ENCODE results near the gene CENPF.
A peak's percentile ranks its signal among the peaks of the same experiment; 100 is the strongest.

CENPF gene

DNA sequence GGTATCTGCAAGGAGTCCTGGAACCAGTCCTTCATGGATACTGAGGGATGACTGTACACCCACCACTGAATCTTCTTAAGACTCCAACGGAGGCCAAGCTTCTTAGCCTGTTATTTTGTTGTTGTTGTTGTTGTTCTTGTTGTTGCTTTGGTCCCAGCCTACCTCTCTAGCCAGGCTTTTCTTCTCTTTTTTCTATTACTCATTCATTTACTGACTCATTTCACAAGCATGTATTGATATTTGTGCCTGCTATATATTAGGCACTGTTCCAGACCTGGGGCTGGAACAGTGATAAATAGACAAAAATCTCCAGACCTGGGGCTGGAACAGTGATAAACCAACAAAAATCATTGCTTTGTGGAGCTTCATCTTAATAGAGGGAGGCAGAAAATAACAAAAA is 20.4 kb downstream of the CENPF start:
- DNase-seq (ENCODE audit: low spot score) = no peak

DNA sequence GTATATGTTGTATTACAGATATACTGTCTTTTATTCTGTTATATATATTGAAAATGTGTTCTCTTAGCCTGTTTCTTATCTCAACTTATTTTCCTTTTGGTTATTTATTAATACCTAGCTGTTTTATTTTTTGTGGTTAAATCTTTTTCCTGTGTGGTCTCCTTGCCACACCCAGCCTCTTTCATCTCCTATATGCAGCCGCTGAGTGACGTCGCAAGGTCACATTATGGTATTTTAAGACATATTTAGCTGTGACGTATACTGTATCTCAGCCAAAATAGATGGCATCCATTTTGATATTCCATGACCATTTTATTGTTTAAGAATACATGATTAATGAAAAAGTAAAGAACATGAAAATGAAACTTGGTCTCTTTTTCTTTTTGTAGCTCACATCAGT is 29.1 kb downstream of the CENPF start:
- DNase-seq (ENCODE audit: low spot score) = no peak

DNA sequence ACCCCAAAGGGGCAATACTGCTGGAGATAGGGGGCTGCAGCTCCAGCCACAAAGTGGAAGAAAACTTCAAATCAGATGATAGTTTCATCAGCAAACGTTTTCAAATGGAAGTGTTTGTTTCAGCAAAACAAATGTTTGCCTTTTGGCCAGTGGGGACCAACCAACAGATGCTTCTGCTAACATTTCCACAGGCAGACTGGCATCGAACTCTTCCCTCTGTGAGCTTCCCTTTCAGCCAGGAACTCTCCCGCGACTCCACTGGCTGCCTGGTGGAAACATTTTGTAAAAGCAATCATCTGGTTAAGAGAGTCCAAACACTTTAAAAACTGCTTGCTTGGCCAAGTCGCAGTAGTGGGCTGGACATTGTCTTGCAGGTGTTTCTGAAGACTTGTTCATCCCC is 30.7 kb downstream of the CENPF start:
- DNase-seq (ENCODE audit: low spot score) = no peak

DNA sequence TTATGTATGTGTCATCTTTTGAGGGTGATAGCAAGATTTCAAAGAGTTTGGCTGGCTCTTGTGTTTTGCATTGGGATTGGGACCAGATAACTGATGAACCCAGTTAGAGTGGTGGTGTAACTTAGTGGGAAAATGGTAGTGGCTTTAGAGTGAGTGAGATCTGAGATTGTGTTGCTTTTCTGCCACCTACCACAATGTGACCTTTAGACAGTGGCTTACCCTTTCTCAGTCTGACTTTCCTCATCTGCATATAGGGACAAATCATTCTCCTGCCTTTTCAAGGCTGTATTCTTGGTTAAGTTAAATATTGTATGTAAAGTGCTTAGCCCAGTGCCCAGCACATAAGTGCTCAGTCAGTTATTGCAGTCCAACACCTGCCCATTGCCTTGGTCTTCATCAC is 31.3 kb downstream of the CENPF start:
- no peak for DNase-seq (ENCODE audit: low spot score)

DNA sequence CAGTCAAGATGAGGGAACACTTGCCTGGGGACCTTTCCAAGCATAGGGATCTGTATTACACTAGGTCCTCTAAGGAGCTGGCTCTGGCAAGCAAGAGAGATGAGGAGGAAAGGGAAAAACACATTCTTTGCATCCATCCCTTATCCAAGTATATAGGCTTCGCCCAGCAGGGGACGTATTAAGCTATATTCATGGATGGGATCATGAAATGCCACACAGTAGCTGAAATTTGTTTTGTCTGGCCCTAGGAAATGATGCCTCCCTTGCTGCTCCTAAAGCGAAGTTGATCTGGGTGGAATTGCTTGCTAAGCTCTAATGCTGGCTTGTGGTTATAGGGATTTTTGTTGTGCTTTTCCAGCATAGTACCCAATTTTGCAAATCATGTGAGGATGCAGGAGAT is 32.1 kb downstream of the CENPF start:
- DNase-seq (ENCODE audit: low spot score) = no peak

DNA sequence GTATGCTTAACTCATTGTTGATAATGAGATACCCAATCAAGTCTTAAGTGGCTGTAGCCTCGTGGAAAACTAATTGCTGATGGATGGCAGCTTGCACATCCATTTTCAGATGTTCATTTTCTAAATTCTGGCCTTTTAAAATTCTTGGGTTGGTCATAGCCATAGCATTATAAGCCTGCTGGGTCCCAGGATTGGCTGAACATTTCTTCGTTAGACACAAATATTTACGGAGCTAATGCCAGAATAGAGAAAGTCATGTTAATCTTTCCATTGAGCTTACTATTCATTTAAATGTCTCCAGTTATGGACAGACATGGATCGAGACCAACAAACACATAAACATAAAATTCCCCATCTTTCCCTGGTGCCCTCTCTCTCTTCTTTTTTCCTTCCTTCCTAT is 32.5 kb downstream of the CENPF start:
- DNase-seq (ENCODE audit: low spot score) = no peak

DNA sequence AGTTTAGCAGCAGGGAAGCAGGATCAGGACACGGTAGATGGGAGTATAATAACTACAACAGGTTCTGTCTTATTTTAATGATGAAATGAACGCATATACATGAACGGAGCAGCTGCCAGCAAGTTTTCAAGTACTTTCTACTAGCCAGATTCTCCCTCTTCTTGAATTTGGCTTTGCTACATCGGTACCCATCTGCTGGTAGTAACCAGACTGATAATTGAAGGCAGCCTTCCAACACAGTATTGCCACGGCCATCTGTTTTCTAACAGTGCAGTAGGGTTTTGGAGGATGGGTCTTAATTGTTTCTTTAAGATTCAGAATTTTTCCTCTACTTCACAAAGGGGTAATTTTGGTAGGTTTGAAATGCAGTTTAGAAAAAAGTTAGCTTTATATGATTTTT is 33.4 kb downstream of the CENPF start:
- no peak for DNase-seq (ENCODE audit: low spot score)

DNA sequence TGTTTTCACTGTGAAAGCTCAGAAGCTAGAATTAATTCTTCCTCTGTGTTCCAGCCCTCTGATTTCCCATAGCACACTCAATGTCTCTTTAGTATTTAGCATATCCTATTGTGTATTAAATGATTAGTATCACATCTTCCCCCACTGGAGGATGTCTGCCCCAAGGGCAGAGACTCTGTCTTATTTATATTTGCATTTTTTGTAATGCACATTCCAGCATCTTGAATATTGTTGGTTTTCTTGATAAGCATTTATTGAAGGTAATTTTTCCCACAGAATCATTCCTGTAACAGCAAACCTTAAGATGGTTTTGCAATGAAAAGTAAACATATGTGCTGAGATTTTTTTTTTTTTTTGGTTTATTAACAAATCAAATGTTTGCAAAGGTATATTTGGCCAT is 34.1 kb downstream of the CENPF start:
- DNase-seq (ENCODE audit: low spot score) = no peak

DNA sequence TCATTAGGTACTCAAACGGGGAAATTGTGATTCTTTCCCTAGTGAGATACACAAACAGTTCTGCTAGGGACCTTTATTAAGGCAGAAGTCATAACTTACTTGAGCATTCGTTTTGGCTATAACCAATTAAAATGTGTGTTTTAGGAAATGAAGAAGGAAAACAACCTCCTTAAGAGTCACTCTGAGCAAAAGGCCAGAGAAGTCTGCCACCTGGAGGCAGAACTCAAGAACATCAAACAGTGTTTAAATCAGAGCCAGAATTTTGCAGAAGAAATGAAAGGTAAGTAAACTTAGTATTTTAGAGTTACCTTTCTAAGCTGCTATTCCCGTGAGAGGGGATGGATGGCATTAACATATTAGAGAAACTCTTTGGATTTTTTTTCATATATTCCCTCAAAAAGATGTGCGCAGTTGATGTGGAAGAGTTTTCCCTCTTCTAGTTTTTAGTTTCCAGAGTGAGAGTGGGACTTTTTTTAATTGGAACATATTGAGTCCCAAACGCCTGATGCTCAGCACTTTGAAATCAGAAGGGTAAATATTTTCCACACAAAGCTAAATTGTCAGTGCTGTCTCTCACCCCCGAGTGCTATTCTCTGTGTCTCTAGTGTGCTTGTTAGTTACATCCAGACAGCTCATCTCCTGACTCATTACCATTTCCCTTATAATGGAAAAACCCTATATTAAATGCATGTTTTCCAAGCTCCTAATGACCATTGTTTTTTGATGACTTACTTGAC is 34.9 kb downstream of the CENPF start:
- DNase-seq (ENCODE audit: low spot score) = peak; percentile 58

DNA sequence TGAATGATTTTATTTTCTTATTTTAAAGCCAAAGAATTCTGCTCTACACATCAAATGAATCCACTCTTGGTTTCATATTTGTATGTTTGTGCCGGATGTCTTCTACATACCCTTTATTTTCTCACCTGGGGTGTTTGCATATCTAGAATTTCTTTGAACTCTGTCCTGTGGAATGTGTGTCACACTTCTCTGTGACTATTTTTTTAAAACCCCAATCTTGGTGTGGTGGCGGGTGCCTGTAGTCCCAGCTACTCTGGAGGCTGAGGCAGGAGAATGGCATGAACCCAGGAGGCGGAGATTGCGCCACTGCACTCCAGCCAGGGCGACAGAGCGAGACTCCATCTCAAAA is 35.4 kb downstream of the CENPF start:
- DNase-seq (ENCODE audit: low spot score) = no peak

DNA sequence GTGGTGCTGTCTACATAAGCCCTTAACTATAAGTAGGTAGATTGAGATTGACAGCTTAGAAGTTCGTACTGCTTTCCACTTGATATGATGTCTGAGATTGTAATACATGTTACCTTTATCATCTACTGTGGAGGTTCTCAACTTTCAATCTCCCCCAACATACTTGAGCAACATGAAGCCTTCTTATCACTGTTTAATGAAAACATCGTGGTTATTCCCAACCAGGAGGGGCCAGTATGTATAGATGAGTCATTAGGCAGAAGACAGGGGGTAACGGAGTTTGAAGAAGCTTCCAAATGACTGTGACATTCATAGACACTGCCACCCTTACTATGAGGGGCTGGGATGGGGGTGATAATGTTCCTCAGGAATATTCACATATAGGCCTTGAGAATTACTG is 36.0 kb downstream of the CENPF start:
- DNase-seq (ENCODE audit: low spot score) = no peak

DNA sequence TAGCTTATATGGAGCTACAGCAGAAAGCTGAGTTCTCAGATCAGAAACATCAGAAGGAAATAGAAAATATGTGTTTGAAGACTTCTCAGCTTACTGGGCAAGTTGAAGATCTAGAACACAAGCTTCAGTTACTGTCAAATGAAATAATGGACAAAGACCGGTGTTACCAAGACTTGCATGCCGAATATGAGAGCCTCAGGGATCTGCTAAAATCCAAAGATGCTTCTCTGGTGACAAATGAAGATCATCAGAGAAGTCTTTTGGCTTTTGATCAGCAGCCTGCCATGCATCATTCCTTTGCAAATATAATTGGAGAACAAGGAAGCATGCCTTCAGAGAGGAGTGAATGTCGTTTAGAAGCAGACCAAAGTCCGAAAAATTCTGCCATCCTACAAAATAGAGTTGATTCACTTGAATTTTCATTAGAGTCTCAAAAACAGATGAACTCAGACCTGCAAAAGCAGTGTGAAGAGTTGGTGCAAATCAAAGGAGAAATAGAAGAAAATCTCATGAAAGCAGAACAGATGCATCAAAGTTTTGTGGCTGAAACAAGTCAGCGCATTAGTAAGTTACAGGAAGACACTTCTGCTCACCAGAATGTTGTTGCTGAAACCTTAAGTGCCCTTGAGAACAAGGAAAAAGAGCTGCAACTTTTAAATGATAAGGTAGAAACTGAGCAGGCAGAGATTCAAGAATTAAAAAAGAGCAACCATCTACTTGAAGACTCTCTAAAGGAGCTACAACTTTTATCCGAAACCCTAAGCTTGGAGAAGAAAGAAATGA is 37.6 kb downstream of the CENPF start:
- peak; percentile 28 for DNase-seq (ENCODE audit: low spot score)

DNA sequence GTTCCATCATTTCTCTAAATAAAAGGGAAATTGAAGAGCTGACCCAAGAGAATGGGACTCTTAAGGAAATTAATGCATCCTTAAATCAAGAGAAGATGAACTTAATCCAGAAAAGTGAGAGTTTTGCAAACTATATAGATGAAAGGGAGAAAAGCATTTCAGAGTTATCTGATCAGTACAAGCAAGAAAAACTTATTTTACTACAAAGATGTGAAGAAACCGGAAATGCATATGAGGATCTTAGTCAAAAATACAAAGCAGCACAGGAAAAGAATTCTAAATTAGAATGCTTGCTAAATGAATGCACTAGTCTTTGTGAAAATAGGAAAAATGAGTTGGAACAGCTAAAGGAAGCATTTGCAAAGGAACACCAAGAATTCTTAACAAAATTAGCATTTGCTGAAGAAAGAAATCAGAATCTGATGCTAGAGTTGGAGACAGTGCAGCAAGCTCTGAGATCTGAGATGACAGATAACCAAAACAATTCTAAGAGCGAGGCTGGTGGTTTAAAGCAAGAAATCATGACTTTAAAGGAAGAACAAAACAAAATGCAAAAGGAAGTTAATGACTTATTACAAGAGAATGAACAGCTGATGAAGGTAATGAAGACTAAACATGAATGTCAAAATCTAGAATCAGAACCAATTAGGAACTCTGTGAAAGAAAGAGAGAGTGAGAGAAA is 38.4 kb downstream of the CENPF start:
- DNase-seq (ENCODE audit: low spot score) = no peak

DNA sequence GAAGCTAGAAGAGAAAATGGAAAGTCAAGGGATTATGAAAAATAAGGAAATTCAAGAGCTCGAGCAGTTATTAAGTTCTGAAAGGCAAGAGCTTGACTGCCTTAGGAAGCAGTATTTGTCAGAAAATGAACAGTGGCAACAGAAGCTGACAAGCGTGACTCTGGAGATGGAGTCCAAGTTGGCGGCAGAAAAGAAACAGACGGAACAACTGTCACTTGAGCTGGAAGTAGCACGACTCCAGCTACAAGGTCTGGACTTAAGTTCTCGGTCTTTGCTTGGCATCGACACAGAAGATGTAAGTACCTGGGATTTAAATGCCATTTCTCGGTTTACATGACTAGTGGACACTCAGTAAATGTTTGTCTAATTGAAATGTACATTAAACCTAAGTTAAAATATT is 40.0 kb downstream of the CENPF start:
- DNase-seq (ENCODE audit: low spot score) = no peak

DNA sequence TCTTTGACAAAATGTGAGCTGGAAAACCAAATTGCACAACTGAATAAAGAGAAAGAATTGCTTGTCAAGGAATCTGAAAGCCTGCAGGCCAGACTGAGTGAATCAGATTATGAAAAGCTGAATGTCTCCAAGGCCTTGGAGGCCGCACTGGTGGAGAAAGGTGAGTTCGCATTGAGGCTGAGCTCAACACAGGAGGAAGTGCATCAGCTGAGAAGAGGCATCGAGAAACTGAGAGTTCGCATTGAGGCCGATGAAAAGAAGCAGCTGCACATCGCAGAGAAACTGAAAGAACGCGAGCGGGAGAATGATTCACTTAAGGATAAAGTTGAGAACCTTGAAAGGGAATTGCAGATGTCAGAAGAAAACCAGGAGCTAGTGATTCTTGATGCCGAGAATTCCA is 42.7 kb downstream of the CENPF start:
- DNase-seq (ENCODE audit: low spot score) = no peak

DNA sequence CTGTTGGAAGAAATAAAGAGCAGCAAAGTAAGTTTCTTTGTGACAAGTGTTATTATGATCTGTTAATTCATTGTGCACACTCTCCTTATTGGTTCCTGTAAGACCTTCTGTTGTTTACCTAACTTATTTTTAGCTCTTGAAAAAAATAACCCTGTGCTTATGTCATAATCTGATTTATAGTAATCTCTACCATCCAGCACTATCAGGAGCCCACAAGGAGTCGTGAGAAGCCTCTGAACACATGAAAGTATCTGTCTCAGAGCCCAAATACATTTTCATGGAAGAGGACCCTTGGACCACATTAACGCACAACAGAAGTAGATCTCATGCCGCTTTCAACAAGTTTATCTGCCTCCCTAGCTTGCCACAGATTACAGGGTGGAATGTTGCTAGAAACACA is 45.8 kb downstream of the CENPF start:
- no peak for DNase-seq (ENCODE audit: low spot score)

DNA sequence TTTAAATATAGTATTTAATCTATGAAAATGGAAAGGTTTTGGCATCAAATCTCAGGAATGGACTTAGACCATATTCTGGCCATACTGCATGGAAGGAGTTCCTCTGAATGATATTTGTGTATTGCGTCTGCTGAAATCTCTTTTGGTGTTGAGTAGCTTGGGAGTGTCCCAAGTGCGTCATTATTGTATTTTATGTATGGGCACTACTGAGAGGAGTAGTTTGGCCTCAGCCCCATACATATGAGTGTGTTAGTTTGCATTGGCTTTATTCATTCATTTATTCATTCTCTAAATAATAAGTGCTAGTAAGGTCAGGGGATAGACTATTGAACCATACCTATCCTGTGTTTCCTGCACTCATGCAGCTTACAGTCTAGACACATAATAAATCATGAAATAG is 46.6 kb downstream of the CENPF start:
- no peak for DNase-seq (ENCODE audit: low spot score)

DNA sequence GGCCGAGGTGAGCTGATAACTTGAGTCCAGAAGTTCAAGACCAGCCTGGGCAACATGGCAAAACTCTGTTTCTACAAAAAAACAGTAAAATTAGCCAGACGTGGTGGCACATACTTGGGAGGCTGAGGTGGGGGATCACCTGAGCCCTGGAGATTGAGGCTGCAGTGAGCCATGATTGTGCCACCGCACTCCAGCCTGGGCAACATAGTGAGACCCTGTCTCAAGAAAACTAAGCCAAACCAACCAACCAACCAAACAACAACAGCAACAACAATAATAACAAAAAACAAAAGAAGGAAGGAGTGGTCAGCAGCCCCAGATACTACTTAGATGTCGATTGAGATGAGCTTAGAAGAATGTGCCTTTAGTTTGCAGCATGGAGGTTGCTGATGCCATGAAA is 47.7 kb downstream of the CENPF start:
- no peak for DNase-seq (ENCODE audit: low spot score)

DNA sequence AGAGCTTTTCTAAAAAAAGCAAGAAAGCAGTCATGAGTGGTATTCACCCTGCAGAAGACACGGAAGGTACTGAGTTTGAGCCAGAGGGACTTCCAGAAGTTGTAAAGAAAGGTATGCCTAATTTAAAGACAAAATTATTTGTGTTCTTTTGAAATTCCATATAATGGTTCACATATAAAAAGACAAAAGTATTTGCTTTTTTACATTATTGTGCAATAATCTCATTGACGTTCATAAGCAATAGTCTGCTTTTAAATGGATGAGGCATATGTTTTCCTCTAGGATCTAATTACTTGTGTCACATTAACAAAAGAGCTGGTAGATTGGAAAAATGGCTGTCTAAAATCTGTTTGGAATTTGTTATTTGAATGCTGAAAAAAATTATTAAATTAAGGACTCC is 54.3 kb downstream of the CENPF start:
- DNase-seq (ENCODE audit: low spot score) = no peak

DNA sequence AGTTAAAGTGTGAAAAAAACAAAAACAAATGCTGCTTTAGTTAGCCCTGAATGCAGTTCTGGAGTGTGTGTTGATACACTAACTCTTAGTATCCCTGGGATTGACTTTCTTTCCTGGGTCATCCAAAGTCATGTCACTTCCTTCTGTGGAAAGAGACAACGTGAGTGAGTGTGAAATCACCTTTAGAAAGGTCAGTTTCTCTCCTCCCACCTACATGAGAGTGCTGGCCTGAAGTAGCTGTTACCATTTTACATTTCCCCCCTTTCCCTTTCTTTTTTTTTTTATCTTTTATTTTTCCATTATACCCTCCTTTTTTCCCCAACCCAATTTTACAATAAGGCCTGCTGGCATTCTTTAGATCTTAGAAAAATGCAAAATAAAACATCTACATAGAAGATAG is 55.2 kb downstream of the CENPF start:
- no peak for DNase-seq (ENCODE audit: low spot score)

DNA sequence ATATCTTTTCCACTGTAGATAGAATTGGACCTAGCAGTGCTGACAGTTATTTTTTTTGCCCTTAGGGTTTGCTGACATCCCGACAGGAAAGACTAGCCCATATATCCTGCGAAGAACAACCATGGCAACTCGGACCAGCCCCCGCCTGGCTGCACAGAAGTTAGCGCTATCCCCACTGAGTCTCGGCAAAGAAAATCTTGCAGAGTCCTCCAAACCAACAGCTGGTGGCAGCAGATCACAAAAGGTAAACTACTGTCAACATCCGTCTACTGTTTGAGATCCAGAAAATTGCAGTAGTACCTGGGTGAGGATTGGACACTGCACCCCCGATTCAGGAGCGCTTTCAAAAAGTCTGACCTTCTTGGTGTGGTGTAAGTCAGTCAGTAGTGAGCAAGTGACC is 55.8 kb downstream of the CENPF start:
- peak; percentile 45 for DNase-seq (ENCODE audit: low spot score)

DNA sequence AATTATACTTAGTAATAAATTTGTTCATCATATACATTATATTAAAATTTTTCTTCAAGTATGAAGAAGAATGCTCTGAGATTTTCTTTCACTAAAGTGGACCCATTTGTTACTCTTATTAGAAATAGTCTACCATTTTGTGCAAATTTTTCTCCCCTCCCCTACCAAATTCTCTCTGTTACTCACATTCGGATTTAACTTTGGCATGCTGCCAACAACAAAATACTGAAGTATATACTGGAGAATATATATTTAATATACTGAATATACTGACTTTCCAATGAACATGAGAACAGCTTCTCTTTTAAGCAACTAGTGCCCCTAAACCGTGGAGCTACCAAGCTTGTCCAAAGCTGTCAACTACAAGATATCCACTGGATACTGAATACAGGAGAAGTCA is 57.2 kb downstream of the CENPF start:
- no peak for DNase-seq (ENCODE audit: low spot score)

DNA sequence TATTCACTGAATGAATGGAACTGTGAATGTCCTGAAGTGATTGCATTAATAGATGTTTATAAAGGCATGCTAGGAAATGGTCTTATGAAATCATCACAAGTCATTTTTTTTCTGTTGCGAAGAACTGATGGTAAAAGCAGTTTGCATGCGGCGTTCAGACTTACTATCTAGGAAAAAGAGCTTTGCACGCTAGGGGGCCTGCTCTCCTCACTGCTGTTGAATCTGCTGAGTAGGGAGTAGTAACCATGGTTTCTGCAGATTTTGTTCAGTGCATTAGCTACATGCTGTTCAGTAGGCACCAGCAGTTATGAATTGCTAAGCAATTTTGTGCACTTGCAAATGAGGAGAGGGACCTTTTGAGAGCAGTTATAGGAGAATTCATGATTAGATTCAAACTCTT is 57.9 kb downstream of the CENPF start:
- DNase-seq (ENCODE audit: low spot score) = peak; percentile 77

All from AG20443 (cell line).